Umbilical cord (tissue), 2 donors: Measurements from ENCODE around the gene ARID1B. TPM values are rescaled to one million over a fixed set of nuclear protein-coding genes. Genes with fewer than 3 reads are reported as not detected.

Source experiments
- DNase-seq: peaks from one replicate; pipeline ENCODE4 v3.0.0-alpha.2; 2015; ENCODE audit warnings: low spot score
- total RNA-seq: library from RNA; depleted of rRNA; stranded (reverse); fragments of >200 nt; gene quantifications from one replicate; pipeline ENCODE4 v1.2.3, GENCODE V29; 2014; ENCODE audit warnings: low replicate concordance; ENCODE audit not compliant: insufficient read depth

ARID1B gene
- total RNA-seq, 1 donor from 2014 or later, result 102 TPM

- DNase-seq, result no peak
Observed at GRCh38 chr6:157221817-157222175, 444.6 kb downstream of the ARID1B start.

GRCh38 chr6:157222201-157222981 lies 445.2 kb downstream of the ARID1B start:
- DNase-seq, result no peak

- no peak for DNase-seq
Observed at GRCh38 chr6:157223021-157223430, 445.8 kb downstream of the ARID1B start.

GRCh38 chr6:157223511-157223910 lies 446.3 kb downstream of the ARID1B start:
- no peak for DNase-seq

- DNase-seq, result no peak
Observed at GRCh38 chr6:157224178-157224950, 447.2 kb downstream of the ARID1B start.

- no peak for DNase-seq
Observed at GRCh38 chr6:157224951-157225574, 447.9 kb downstream of the ARID1B start.

GRCh38 chr6:157225575-157225995 lies 448.4 kb downstream of the ARID1B start:
- no peak for DNase-seq

GRCh38 chr6:157226026-157226625 lies 448.9 kb downstream of the ARID1B start:
- DNase-seq, result peak; percentile 85

GRCh38 chr6:157226761-157227160 lies 449.6 kb downstream of the ARID1B start:
- peak; percentile 77 for DNase-seq

- no peak for DNase-seq
Observed at GRCh38 chr6:157227202-157228166, 450.3 kb downstream of the ARID1B start.

- no peak for DNase-seq
Observed at GRCh38 chr6:157228426-157229131, 451.4 kb downstream of the ARID1B start.

- DNase-seq, result no peak
Observed at GRCh38 chr6:157229132-157229618, 452.0 kb downstream of the ARID1B start.

- DNase-seq, result no peak
Observed at GRCh38 chr6:157229713-157230112, 452.5 kb downstream of the ARID1B start.

- DNase-seq, result no peak
Observed at GRCh38 chr6:157230910-157231309, 453.7 kb downstream of the ARID1B start.

GRCh38 chr6:157232161-157232895 lies 455.1 kb downstream of the ARID1B start:
- no peak for DNase-seq

- DNase-seq, result no peak
Observed at GRCh38 chr6:157233156-157233555, 456.0 kb downstream of the ARID1B start.

- no peak for DNase-seq
Observed at GRCh38 chr6:157233686-157234085, 456.5 kb downstream of the ARID1B start.

- DNase-seq, result peak; percentile 58
Observed at GRCh38 chr6:157235600-157236039, 458.4 kb downstream of the ARID1B start.

- no peak for DNase-seq
Observed at GRCh38 chr6:157236040-157236725, 459.0 kb downstream of the ARID1B start.
